Adipocyte (in vitro differentiated cells): ENCODE results near the gene KIAA0319L.
"Not testable (repeated sequence)": the region's sequence is repeated elsewhere in the genome, so short reads cannot be mapped to it uniquely, and the experiment has no call there.

Experiments
- DNase-seq: peaks from one replicate; pipeline ENCODE4 v3.0.0-alpha.2; 2015; ENCODE audit warnings: low read depth
- H3K27me3 ChIP-seq: replicated peaks from 2 replicates; pipeline ENCODE4 v1.7.0; 2013; ENCODE audit warnings: mild to moderate bottlenecking, low read length, moderate library complexity; ENCODE audit not compliant: control insufficient read depth, insufficient read depth
- H3K36me3 ChIP-seq: 2 replicates; pipeline ENCODE4 v1.7.0; 2013; ENCODE audit warnings: low read length, mild to moderate bottlenecking, moderate library complexity; ENCODE audit not compliant: control insufficient read depth, insufficient read depth, severe bottlenecking
- H3K4me1 ChIP-seq: 2 replicates; pipeline ENCODE4 v1.7.0; 2013; ENCODE audit warnings: mild to moderate bottlenecking, low read length, moderate library complexity; ENCODE audit not compliant: control insufficient read depth, insufficient read depth
- H3K4me3 ChIP-seq: 2 replicates; pipeline ENCODE4 v1.7.0; 2013; ENCODE audit warnings: mild to moderate bottlenecking, low read length, moderate library complexity
- H3K9ac ChIP-seq: 2 replicates; pipeline ENCODE4 v1.7.0; 2013; ENCODE audit warnings: mild to moderate bottlenecking, low read length, moderate library complexity
- H3K9me3 ChIP-seq: 2 replicates; pipeline ENCODE4 v1.7.0; 2013; ENCODE audit warnings: mild to moderate bottlenecking, low read length, moderate library complexity; ENCODE audit not compliant: control insufficient read depth

Gene KIAA0319L

GRCh38 chr1:35592991-35593769 is 36.0 kb upstream of the KIAA0319L start:
- no peak overlapping the region for H3K4me3 ChIP-seq
- no peaks in the 10 kb centered on the region for H3K27me3 ChIP-seq
- no peak for DNase-seq
- no peaks in the 10 kb centered on the region for H3K9me3 ChIP-seq
- no peak overlapping the region for H3K9ac ChIP-seq
- H3K4me1 ChIP-seq, result no peaks in the 10 kb centered on the region
- H3K36me3 ChIP-seq, result peaks cover 4% of the 10 kb centered on the region

- Histone ChIP-seq H3K36me3 (peaks cover 4% of the 10 kb centered on the region), H3K4me1 (no peaks in the 10 kb centered on the region), H3K27me3 (no peaks in the 10 kb centered on the region), H3K9ac (no peak overlapping the region), H3K9me3 (no peaks in the 10 kb centered on the region), H3K4me3 (no peak overlapping the region)
- no peak for DNase-seq
These were observed 34.0 kb upstream of the KIAA0319L start for GRCh38 chr1:35591211-35591610.

- H3K9me3 ChIP-seq, result no peaks in the 10 kb centered on the region
- H3K4me1 ChIP-seq, result no peaks in the 10 kb centered on the region
- H3K9ac ChIP-seq, result no peak overlapping the region
- DNase-seq, result no peak
- H3K27me3 ChIP-seq, result no peaks in the 10 kb centered on the region
- H3K4me3 ChIP-seq, result no peak overlapping the region
- peaks cover 4% of the 10 kb centered on the region for H3K36me3 ChIP-seq
These were observed 33.4 kb upstream of the KIAA0319L start for GRCh38 chr1:35590476-35591040.

- no peaks in the 10 kb centered on the region for H3K27me3 ChIP-seq
- H3K4me3 ChIP-seq, result no peak overlapping the region
- H3K9me3 ChIP-seq, result no peaks in the 10 kb centered on the region
- H3K9ac ChIP-seq, result no peak overlapping the region
- H3K4me1 ChIP-seq, result no peaks in the 10 kb centered on the region
- peaks cover 4% of the 10 kb centered on the region for H3K36me3 ChIP-seq
- DNase-seq, result no peak
These were observed 32.6 kb upstream of the KIAA0319L start for GRCh38 chr1:35589516-35590427.

- no peak for DNase-seq
- Histone ChIP-seq H3K9ac (no peak overlapping the region), H3K4me1 (no peaks in the 10 kb centered on the region), H3K9me3 (no peaks in the 10 kb centered on the region), H3K4me3 (no peak overlapping the region), H3K27me3 (no peaks in the 10 kb centered on the region), H3K36me3 (peaks cover 4% of the 10 kb centered on the region)
These were observed 31.2 kb upstream of the KIAA0319L start for GRCh38 chr1:35588197-35588910.

GRCh38 chr1:35587736-35588135 is 30.5 kb upstream of the KIAA0319L start:
- Histone ChIP-seq H3K4me1 (no peaks in the 10 kb centered on the region), H3K9ac (no peak overlapping the region), H3K4me3 (no peak overlapping the region), H3K9me3 (no peaks in the 10 kb centered on the region), H3K27me3 (no peaks in the 10 kb centered on the region), H3K36me3 (peaks cover 4% of the 10 kb centered on the region)
- DNase-seq, result no peak

GRCh38 chr1:35586808-35587207 is 29.6 kb upstream of the KIAA0319L start:
- Histone ChIP-seq H3K4me3 (no peak overlapping the region), H3K36me3 (peaks cover 4% of the 10 kb centered on the region), H3K27me3 (no peaks in the 10 kb centered on the region), H3K4me1 (no peaks in the 10 kb centered on the region), H3K9ac (no peak overlapping the region), H3K9me3 (no peaks in the 10 kb centered on the region)
- DNase-seq, result no peak

GRCh38 chr1:35585805-35586204 is 28.6 kb upstream of the KIAA0319L start:
- H3K9ac ChIP-seq, H3K4me1 ChIP-seq: not testable (repeated sequence)

GRCh38 chr1:35585281-35585680 is 28.1 kb upstream of the KIAA0319L start:
- no peaks in the 10 kb centered on the region for H3K4me1 ChIP-seq
- no peak overlapping the region for H3K4me3 ChIP-seq
- H3K36me3 ChIP-seq, result no peaks in the 10 kb centered on the region
- no peak for DNase-seq
- H3K9me3 ChIP-seq, result no peaks in the 10 kb centered on the region
- H3K9ac ChIP-seq, result no peak overlapping the region
- H3K27me3 ChIP-seq, result no peaks in the 10 kb centered on the region

More at GRCh38 chr1:35585805-35586204, 28.6 kb upstream of the KIAA0319L start:
- H3K9me3 ChIP-seq, H3K4me3 ChIP-seq, DNase-seq, H3K36me3 ChIP-seq, H3K27me3 ChIP-seq: not testable (repeated sequence)

GRCh38 chr1:35581621-35582020 is 24.4 kb upstream of the KIAA0319L start:
- not testable (repeated sequence) for H3K36me3 ChIP-seq, DNase-seq, H3K9ac ChIP-seq, H3K4me3 ChIP-seq, H3K9me3 ChIP-seq
- peaks cover 12% of the 10 kb centered on the region for H3K27me3 ChIP-seq
- peaks cover 15% of the 10 kb centered on the region for H3K4me1 ChIP-seq
